HCT116 (cell line): Measurements from ENCODE around the gene CDH3. TPM values are rescaled to one million over a fixed set of nuclear protein-coding genes. Genes with fewer than 3 reads are reported as not detected.

Source experiments
- ATAC-seq: fragments of 200-7000 bp; cut with Tn5 transposase; 2 replicates; pipeline ENCODE4 v1.9.1; 2020; ENCODE audit warnings: mild to moderate bottlenecking, moderate library complexity
- BruUV-seq: library from RNA; stranded (reverse); fragments of 400-500 nt; replicated peaks from 2 replicates; lab custom pipeline; 2021; lab: Mats Ljungman, UMichigan
- CTCF ChIA-PET: fragments of 300-600 bp; sonication (Branson Sonifier 250); formaldehyde crosslinking; loops from one replicate; lab custom pipeline; 2021; ENCODE audit warnings: antibody characterized with exemption; lab: Charles Lee
- POLR2A ChIA-PET: fragments of 300-600, 350-600 bp; sonication (Branson Sonifier 250); formaldehyde crosslinking; loops from one replicate; lab custom pipeline; 2021; ENCODE audit warnings: antibody characterized with exemption; lab: Charles Lee
- RAD21 ChIA-PET, 2 experiments: fragments of 300-600 bp; sonication (Branson Sonifier 250); formaldehyde crosslinking; loops; one replicate each; lab custom pipeline; 2023; ENCODE audit warnings: low total read pairs in 2 of 2; ENCODE audit not compliant: uncharacterized antibody in 2 of 2, unreplicated experiment in 2 of 2, low non-redundant PET in 1 of 2; lab: Charles Lee
- DNase-seq: peaks from one replicate; pipeline ENCODE4 v3.0.0-alpha.2; 2010; ENCODE audit warnings: low read depth, low spot score
- H2AFZ ChIP-seq: fragments of 200-600 bp; shearing (Covaris generic), sonication (generic); 2 replicates; pipeline ENCODE4 v1.6.1; 2017; ENCODE audit warnings: low read depth, mixed run types, mixed read lengths, antibody characterized with exemption, low read length; ENCODE audit not compliant: poor library complexity, severe bottlenecking
- H3K27ac ChIP-seq: 2 replicates; pipeline ENCODE4 v1.5.1; 2012; ENCODE audit warnings: low read depth, low read length
- H3K27me3 ChIP-seq: fragments of 200-600 bp; sonication (generic); 2 replicates; pipeline ENCODE4 v1.6.1; 2016; ENCODE audit warnings: mixed run types, low read length, mixed read lengths; ENCODE audit not compliant: insufficient read depth
- H3K36me3 ChIP-seq, 2 experiments: fragments of 200-500 bp in 1 of 2; fragments of 200-600 bp in 1 of 2; sonication (Bioruptor generic) in 1 of 2; sonication (generic) in 1 of 2; 2 replicates each; pipeline versions ENCODE4 v1.5.1 to v1.6.1; 2014 to 2016; ENCODE audit warnings: low read length in 2 of 2, inconsistent platforms in 1 of 2, mixed read lengths in 1 of 2, mixed run types in 1 of 2; ENCODE audit not compliant: insufficient read depth in 2 of 2, control insufficient read depth in 1 of 2
- H3K4me1 ChIP-seq, 2 experiments: fragments of 200-600 bp in 1 of 2; sonication (generic) in 1 of 2; 2 replicates each; pipeline versions ENCODE4 v1.5.1 to v1.6.1; 2012 to 2017; ENCODE audit warnings: low read length in 2 of 2, inconsistent platforms in 1 of 2, mild to moderate bottlenecking in 1 of 2, mixed read lengths in 1 of 2, mixed run types in 1 of 2, moderate library complexity in 1 of 2; ENCODE audit not compliant: insufficient read depth in 2 of 2, control insufficient read depth in 1 of 2
- H3K4me2 ChIP-seq: fragments of 200-600 bp; sonication (generic); 2 replicates; pipeline ENCODE4 v1.6.1; 2017; ENCODE audit warnings: mixed run types, low read length, mixed read lengths
- H3K4me3 ChIP-seq, 2 experiments: fragments of 200-600 bp in 1 of 2; sonication (generic) in 1 of 2; replicated peaks in 1 of 2; 2 replicates each; pipeline ENCODE4 v1.5.1; 2011 to 2016; ENCODE audit warnings: low read length in 2 of 2, control low read depth in 1 of 2, low read depth in 1 of 2, mild to moderate bottlenecking in 1 of 2, mixed read lengths in 1 of 2, mixed run types in 1 of 2
- H3K79me2 ChIP-seq: fragments of 200-600 bp; sonication (generic); 2 replicates; pipeline ENCODE4 v1.6.1; 2017; ENCODE audit warnings: mild to moderate bottlenecking, mixed run types, low read length, moderate library complexity, mixed read lengths; ENCODE audit not compliant: insufficient read depth
- H3K9ac ChIP-seq: fragments of 200-600 bp; sonication (generic); 2 replicates; pipeline ENCODE4 v1.6.1; 2016; ENCODE audit warnings: low read length, mixed read lengths
- H3K9me2 ChIP-seq: fragments of 200-600 bp; sonication (generic), shearing (Covaris generic); 2 replicates; pipeline ENCODE4 v1.6.1; 2017; ENCODE audit warnings: mixed run types, mild to moderate bottlenecking, moderate library complexity; ENCODE audit not compliant: insufficient read depth
- H3K9me3 ChIP-seq, 2 experiments: fragments of 200-500 bp in 1 of 2; fragments of 200-600 bp in 1 of 2; sonication (Bioruptor generic) in 1 of 2; sonication (generic) in 1 of 2; 2 replicates each; pipeline ENCODE4 v1.6.1; 2014 to 2017; ENCODE audit warnings: low read length in 2 of 2, mixed read lengths in 2 of 2, inconsistent platforms in 1 of 2, low read depth in 1 of 2, mild to moderate bottlenecking in 1 of 2, mixed run types in 1 of 2, moderate library complexity in 1 of 2; ENCODE audit not compliant: control insufficient read depth in 1 of 2, insufficient read depth in 1 of 2
- H4K20me1 ChIP-seq: fragments of 200-600 bp; sonication (generic), shearing (Covaris generic); 2 replicates; pipeline ENCODE4 v1.6.1; 2017; ENCODE audit warnings: mixed run types, mild to moderate bottlenecking, moderate library complexity; ENCODE audit not compliant: insufficient read depth
- CBX3 ChIP-seq: IDR thresholded peaks from 2 replicates; pipeline ENCODE4 v1.6.1; 2012; ENCODE audit warnings: low read depth
- EGR1 ChIP-seq: IDR thresholded peaks from 2 replicates; pipeline ENCODE4 v1.6.1; 2012; ENCODE audit warnings: low read depth
- ELF1 ChIP-seq: IDR thresholded peaks from 2 replicates; pipeline ENCODE4 v1.6.1; 2012; ENCODE audit warnings: low read depth, borderline replicate concordance
- EZH2phosphoT487 ChIP-seq: fragments of 200-600 bp; IDR thresholded peaks from 2 replicates; pipeline ENCODE4 v1.6.1; 2018; ENCODE audit warnings: antibody characterized with exemption, borderline replicate concordance
- FOSL1 ChIP-seq: IDR thresholded peaks from 2 replicates; pipeline ENCODE4 v1.6.1; 2012; ENCODE audit warnings: low read depth
- RAD21 ChIP-seq: IDR thresholded peaks from 2 replicates; pipeline ENCODE4 v1.6.1; 2012; ENCODE audit warnings: low read depth, mild to moderate bottlenecking
- SRF ChIP-seq: IDR thresholded peaks from 2 replicates; pipeline ENCODE4 v1.6.1; 2012; ENCODE audit warnings: low read depth
- TCF7L2 ChIP-seq: IDR thresholded peaks from 2 replicates; pipeline ENCODE4 v1.7.0; 2011; ENCODE audit warnings: borderline replicate concordance, inconsistent platforms; ENCODE audit not compliant: insufficient read depth, insufficient read length; ENCODE audit errors: extremely low read depth
- YY1 ChIP-seq: IDR thresholded peaks from 2 replicates; pipeline ENCODE4 v1.6.1; 2011; ENCODE audit warnings: low read length, low read depth, moderate library complexity, mild to moderate bottlenecking; ENCODE audit not compliant: insufficient replicate concordance; ENCODE audit errors: extremely low read depth
- ZNF274 ChIP-seq: fragments of 200-500 bp; sonication (Bioruptor generic); IDR thresholded peaks from 2 replicates; pipeline ENCODE4 v1.6.1; 2014; ENCODE audit warnings: mild to moderate bottlenecking, low read depth, low read length, inconsistent platforms
- intact Hi-C: fragments of 100-400 bp; cut with micrococcal nuclease; formaldehyde crosslinking; loops from 2 replicates; pipeline ENCODE4 v1.10.0; 2022
- total RNA-seq: library from RNA; stranded (reverse); gene quantifications from one replicate; pipeline ENCODE4 v1.2.1, GENCODE V29; 2021; ENCODE audit not compliant: unreplicated experiment
- TF ChIP-seq, protein P1 (sequence below): IDR thresholded peaks from 2 replicates; pipeline ENCODE4 v1.6.1; 2011; ENCODE audit warnings: mild to moderate bottlenecking, low read length, moderate library complexity; ENCODE audit not compliant: insufficient replicate concordance; ENCODE audit errors: extremely low read depth
- TF ChIP-seq, protein P2 (sequence below), 3 experiments: fragments of 200-600 bp in 1 of 3; sonication (generic) in 1 of 3; IDR thresholded peaks in 2 of 3; conservative IDR thresholded peaks in 1 of 3; 2 replicates each; pipeline ENCODE4 v1.5.1; 2012 to 2017; ENCODE audit warnings: low read depth in 2 of 3, low read length in 2 of 3, antibody characterized with exemption in 1 of 3, borderline replicate concordance in 1 of 3, control low read depth in 1 of 3, mild to moderate bottlenecking in 1 of 3, mixed read lengths in 1 of 3, mixed run types in 1 of 3, moderate library complexity in 1 of 3; ENCODE audit not compliant: insufficient read depth in 1 of 3
- TF ChIP-seq, protein P3 (sequence below): IDR thresholded peaks from 2 replicates; pipeline ENCODE4 v1.6.1; 2012; ENCODE audit warnings: low read depth

Gene CDH3
- total RNA-seq, 1 experiment from 2014 or later = 94.7 TPM

GRCh38 chr16:68717684-68718083, 72.6 kb downstream of the CDH3 start (continued):
- no peak for TF ChIP-seq RAD21

DNA sequence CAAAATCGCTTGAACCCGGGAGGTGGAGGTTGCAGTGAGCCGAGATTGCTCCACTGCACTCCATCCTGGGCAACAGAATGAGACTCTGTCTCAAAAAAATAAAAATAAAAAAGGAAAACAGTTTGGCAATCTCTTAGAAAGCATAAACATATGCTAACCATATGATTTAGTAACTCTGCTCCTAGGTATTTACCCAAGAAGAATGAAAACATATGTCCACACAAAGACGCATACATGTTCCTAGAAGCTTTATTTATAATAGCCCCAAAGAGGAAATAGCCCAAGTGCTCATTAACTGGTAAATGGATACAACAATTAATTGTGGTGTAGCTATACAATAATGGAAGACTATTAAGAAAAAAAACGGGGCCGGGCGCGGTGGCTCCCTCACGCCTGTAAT, 73.5 kb downstream of the CDH3 start:
- no peak for TF ChIP-seq EZH2phosphoT487
- TF ChIP-seq EGR1 = no peak
- TF ChIP-seq YY1 = no peak
- TF ChIP-seq SRF = no peak
- no peak for TF ChIP-seq FOSL1
- TF ChIP-seq ZNF274 = no peak
- no peak for TF ChIP-seq ELF1
- TF ChIP-seq CBX3 = no peak
- TF ChIP-seq TCF7L2 = no peak
- TF ChIP-seq, protein P1, sequence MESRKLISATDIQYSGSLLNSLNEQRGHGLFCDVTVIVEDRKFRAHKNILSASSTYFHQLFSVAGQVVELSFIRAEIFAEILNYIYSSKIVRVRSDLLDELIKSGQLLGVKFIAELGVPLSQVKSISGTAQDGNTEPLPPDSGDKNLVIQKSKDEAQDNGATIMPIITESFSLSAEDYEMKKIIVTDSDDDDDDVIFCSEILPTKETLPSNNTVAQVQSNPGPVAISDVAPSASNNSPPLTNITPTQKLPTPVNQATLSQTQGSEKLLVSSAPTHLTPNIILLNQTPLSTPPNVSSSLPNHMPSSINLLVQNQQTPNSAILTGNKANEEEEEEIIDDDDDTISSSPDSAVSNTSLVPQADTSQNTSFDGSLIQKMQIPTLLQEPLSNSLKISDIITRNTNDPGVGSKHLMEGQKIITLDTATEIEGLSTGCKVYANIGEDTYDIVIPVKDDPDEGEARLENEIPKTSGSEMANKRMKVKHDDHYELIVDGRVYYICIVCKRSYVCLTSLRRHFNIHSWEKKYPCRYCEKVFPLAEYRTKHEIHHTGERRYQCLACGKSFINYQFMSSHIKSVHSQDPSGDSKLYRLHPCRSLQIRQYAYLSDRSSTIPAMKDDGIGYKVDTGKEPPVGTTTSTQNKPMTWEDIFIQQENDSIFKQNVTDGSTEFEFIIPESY = no peak
- TF ChIP-seq, protein P2, sequence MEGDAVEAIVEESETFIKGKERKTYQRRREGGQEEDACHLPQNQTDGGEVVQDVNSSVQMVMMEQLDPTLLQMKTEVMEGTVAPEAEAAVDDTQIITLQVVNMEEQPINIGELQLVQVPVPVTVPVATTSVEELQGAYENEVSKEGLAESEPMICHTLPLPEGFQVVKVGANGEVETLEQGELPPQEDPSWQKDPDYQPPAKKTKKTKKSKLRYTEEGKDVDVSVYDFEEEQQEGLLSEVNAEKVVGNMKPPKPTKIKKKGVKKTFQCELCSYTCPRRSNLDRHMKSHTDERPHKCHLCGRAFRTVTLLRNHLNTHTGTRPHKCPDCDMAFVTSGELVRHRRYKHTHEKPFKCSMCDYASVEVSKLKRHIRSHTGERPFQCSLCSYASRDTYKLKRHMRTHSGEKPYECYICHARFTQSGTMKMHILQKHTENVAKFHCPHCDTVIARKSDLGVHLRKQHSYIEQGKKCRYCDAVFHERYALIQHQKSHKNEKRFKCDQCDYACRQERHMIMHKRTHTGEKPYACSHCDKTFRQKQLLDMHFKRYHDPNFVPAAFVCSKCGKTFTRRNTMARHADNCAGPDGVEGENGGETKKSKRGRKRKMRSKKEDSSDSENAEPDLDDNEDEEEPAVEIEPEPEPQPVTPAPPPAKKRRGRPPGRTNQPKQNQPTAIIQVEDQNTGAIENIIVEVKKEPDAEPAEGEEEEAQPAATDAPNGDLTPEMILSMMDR (IDR thresholded peaks at IDR 0.05 in 2 of 3, conservative IDR thresholded peaks at IDR 0.05 in 1 of 3; ENCODE audit: borderline replicate concordance in 1 of 3, insufficient read depth in 1 of 3, low read depth in 2 of 3, low read length in 2 of 3) = no peak
- TF ChIP-seq, protein P3, sequence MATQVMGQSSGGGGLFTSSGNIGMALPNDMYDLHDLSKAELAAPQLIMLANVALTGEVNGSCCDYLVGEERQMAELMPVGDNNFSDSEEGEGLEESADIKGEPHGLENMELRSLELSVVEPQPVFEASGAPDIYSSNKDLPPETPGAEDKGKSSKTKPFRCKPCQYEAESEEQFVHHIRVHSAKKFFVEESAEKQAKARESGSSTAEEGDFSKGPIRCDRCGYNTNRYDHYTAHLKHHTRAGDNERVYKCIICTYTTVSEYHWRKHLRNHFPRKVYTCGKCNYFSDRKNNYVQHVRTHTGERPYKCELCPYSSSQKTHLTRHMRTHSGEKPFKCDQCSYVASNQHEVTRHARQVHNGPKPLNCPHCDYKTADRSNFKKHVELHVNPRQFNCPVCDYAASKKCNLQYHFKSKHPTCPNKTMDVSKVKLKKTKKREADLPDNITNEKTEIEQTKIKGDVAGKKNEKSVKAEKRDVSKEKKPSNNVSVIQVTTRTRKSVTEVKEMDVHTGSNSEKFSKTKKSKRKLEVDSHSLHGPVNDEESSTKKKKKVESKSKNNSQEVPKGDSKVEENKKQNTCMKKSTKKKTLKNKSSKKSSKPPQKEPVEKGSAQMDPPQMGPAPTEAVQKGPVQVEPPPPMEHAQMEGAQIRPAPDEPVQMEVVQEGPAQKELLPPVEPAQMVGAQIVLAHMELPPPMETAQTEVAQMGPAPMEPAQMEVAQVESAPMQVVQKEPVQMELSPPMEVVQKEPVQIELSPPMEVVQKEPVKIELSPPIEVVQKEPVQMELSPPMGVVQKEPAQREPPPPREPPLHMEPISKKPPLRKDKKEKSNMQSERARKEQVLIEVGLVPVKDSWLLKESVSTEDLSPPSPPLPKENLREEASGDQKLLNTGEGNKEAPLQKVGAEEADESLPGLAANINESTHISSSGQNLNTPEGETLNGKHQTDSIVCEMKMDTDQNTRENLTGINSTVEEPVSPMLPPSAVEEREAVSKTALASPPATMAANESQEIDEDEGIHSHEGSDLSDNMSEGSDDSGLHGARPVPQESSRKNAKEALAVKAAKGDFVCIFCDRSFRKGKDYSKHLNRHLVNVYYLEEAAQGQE = no peak
- Histone ChIP-seq H3K27ac (no peak overlapping the region), H3K4me1 (peaks cover 7 to 17% of the 10 kb centered on the region in 2 experiments; a peak in 3 of 4 replicates), H3K4me2 (no peak overlapping the region), H3K36me3 (no peaks in the 10 kb centered on the region), H3K27me3 (no peaks in the 10 kb centered on the region), H4K20me1 (no peaks in the 10 kb centered on the region; the same call in 1 of the 2 replicates), H3K9me3 (no peaks in the 10 kb centered on the region), H3K9ac (no peak overlapping the region), H2AFZ (no peak overlapping the region), H3K9me2 (no peaks in the 10 kb centered on the region), H3K4me3 (no peak overlapping the region), H3K79me2 (no peaks in the 10 kb centered on the region)
- ATAC-seq = no peak
- no TSS peak for BruUV-seq
- POLR2A ChIA-PET = no interaction called here
- RAD21 ChIA-PET = no interaction called here
- DNase-seq = no peak
- intact Hi-C loops = no loop called here
- CTCF ChIA-PET = no interaction called here
